GM18867 (cell line): ENCODE results near the gene CEP164.

ENCODE experiments used
- ATAC-seq: cut with Tn5 transposase; IDR thresholded peaks from one replicate; pipeline ENCODE4 v1.9.1; 2021; ENCODE audit warnings: mild to moderate bottlenecking, moderate library complexity; ENCODE audit not compliant: unreplicated experiment

Gene CEP164

GRCh38 chr11:117457835-117458234 lies 130.2 kb downstream of the CEP164 start:
- ATAC-seq: no peak

- no peak for ATAC-seq
Measured at GRCh38 chr11:117458275-117459122, 130.8 kb downstream of the CEP164 start.

- ATAC-seq: no peak
Measured at GRCh38 chr11:117459123-117459978, 131.7 kb downstream of the CEP164 start.

- ATAC-seq: no peak
Measured at GRCh38 chr11:117459979-117460300, 132.3 kb downstream of the CEP164 start.

GRCh38 chr11:117461396-117462182 lies 133.9 kb downstream of the CEP164 start:
- no peak for ATAC-seq

GRCh38 chr11:117462183-117462863 lies 134.7 kb downstream of the CEP164 start:
- ATAC-seq: no peak

GRCh38 chr11:117462864-117463247 lies 135.2 kb downstream of the CEP164 start:
- ATAC-seq: no peak
